Upper lobe of left lung (tissue), 6 donors: ENCODE results near the gene GSTT2. TPM values are rescaled to one million over a fixed set of nuclear protein-coding genes. Genes with fewer than 3 reads are reported as not detected.

ENCODE experiments used
- ATAC-seq, 2 donors: fragments of 200-7000 bp; cut with Tn5 transposase; one replicate each; pipeline ENCODE4 v1.9.1; 2022; ENCODE audit warnings: mild to moderate bottlenecking in 2 of 2, moderate library complexity in 2 of 2; ENCODE audit not compliant: low FRiP score in 2 of 2
- DNase-seq, 2 donors: peaks; one replicate each; pipeline ENCODE4 v3.0.0-alpha.2; 2019 to 2020
- H3K27ac ChIP-seq, 4 donors: fragments of 200-600 bp; sonication (generic); one replicate each; pipeline ENCODE4 v1.5.1; 2016 to 2019
- H3K27me3 ChIP-seq, 4 donors: fragments of 200-600 bp; sonication (generic); one replicate each; pipeline ENCODE4 v1.5.1; 2017 to 2019
- H3K36me3 ChIP-seq, 4 donors: fragments of 200-600 bp; sonication (generic); one replicate each; pipeline ENCODE4 v1.5.1; 2016 to 2019
- H3K4me1 ChIP-seq, 4 donors: fragments of 200-600 bp; sonication (generic); one replicate each; pipeline ENCODE4 v1.5.1; 2018 to 2019
- H3K4me3 ChIP-seq, 4 donors: fragments of 200-600 bp; sonication (generic); one replicate each; pipeline ENCODE4 v1.5.1; 2017 to 2019; ENCODE audit warnings: mild to moderate bottlenecking in 2 of 4, moderate library complexity in 1 of 4
- H3K9me3 ChIP-seq, 4 donors: fragments of 200-600 bp; sonication (generic); one replicate each; pipeline ENCODE4 v1.5.1; 2018 to 2019
- EP300 ChIP-seq, 4 donors: sonication (generic); formaldehyde crosslinking; IDR thresholded peaks; one replicate each; pipeline ENCODE4 v1.5.1; 2017; ENCODE audit warnings: antibody characterized with exemption in 4 of 4, control low read depth in 2 of 4
- POLR2A ChIP-seq, 4 donors: fragments of 450-650 bp; IDR thresholded peaks; one replicate each; pipeline ENCODE4 v1.5.1; 2016 to 2017; ENCODE audit warnings: antibody characterized with exemption in 4 of 4, mild to moderate bottlenecking in 2 of 4
- POLR2AphosphoS5 ChIP-seq, 2 donors: sonication (generic); formaldehyde crosslinking; IDR thresholded peaks; one replicate each; pipeline ENCODE4 v1.5.1; 2017; ENCODE audit warnings: antibody characterized with exemption in 2 of 2
- WGBS, 2 donors: methylation state at CpG; one replicate each; pipeline ENCODE4 v1.1.5; 2017 to 2018; 5-methylcytosine and 5-hydroxymethylcytosine counted together
- total RNA-seq, 6 donors: library from RNA; depleted of rRNA in 4 of 6; stranded (reverse); fragments of >200 nt in 4 of 6; gene quantifications; one replicate each; pipeline versions ENCODE4 v1.1.0 to v1.2.1, GENCODE V29; 2016 to 2021
- TF ChIP-seq, protein P1 (sequence below), 6 experiments: fragments of 450-650 bp in 4 of 6; fragments of 200-600 bp in 2 of 6; sonication (generic) in 2 of 6; IDR thresholded peaks; one replicate each; pipeline ENCODE4 v1.5.1; 2016 to 2019; ENCODE audit warnings: antibody characterized with exemption in 6 of 6
- donor health status: DM: no; HTN: no; CAD: no; lungs with moderate emphysema.
- donor health status: DM: no; HTN: yes; CAD: no; lungs with severe emphysema.

The GSTT2 gene
- total RNA-seq, 6 donors from 2014 or later, result 0.29 to 0.88 TPM; not detected in 4

DNA sequence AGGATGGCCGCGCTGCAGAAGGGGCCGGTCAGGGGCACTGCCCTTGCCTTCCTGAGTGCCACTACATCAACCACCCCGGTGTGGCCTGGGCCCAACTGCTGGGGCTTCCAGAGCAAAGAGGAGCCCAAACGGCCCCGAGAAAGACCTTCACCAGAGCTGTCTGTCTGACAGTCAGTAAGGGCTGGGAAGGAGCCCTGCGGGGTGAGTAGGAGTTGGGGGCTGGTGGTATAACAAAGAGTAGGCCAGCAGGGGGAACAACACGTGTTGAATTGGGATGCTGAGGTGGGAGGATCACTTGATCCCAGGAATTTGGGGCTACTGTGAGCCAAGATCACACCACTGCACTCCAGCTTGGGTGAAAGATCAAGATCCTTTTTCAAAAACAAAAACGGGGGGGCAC lies 21.4 kb downstream of the GSTT2 start:
- no peaks in the 10 kb centered on the region for H3K36me3 ChIP-seq
- TF ChIP-seq EP300 (IDR thresholded peaks at IDR 0.05) (no peak), POLR2A (IDR thresholded peaks at IDR 0.05) (no peak), POLR2AphosphoS5 (IDR thresholded peaks at IDR 0.05) (no peak)
- TF ChIP-seq, protein P1, sequence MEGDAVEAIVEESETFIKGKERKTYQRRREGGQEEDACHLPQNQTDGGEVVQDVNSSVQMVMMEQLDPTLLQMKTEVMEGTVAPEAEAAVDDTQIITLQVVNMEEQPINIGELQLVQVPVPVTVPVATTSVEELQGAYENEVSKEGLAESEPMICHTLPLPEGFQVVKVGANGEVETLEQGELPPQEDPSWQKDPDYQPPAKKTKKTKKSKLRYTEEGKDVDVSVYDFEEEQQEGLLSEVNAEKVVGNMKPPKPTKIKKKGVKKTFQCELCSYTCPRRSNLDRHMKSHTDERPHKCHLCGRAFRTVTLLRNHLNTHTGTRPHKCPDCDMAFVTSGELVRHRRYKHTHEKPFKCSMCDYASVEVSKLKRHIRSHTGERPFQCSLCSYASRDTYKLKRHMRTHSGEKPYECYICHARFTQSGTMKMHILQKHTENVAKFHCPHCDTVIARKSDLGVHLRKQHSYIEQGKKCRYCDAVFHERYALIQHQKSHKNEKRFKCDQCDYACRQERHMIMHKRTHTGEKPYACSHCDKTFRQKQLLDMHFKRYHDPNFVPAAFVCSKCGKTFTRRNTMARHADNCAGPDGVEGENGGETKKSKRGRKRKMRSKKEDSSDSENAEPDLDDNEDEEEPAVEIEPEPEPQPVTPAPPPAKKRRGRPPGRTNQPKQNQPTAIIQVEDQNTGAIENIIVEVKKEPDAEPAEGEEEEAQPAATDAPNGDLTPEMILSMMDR (IDR thresholded peaks at IDR 0.05), result no peak
- ATAC-seq (no peak), DNase-seq (peak in 1 of 2 donors; percentile 62)
- 74 to 87% methylated on average over 6 to 9 of the region's 9 CpGs for WGBS, 2 donors
- no peak overlapping the region for H3K27ac ChIP-seq
- no peak overlapping the region for H3K4me3 ChIP-seq
- no peaks in the 10 kb centered on the region for H3K9me3 ChIP-seq
- no peaks in the 10 kb centered on the region for H3K4me1 ChIP-seq
- no peaks in the 10 kb centered on the region for H3K27me3 ChIP-seq

DNA sequence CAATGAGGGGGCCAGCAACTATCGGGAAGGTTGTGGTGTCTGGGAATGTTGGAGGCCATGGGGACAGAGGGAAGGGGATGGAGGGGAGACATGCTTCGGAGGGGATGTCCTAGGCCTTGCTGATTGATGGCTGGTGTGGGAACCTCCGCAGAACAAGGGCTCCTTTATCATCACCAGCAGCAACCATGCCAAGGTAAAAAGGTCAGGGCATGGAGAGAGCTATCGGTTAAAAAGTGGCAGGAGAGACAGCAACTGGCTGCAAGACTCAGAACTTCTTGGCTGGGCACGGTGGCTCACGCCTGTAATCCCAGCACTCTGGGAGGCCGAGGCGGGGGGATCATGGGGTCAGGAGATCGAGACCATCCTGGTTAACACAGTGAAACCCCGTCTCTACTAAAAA lies 22.3 kb downstream of the GSTT2 start:
- no peak for DNase-seq
- H3K4me3 ChIP-seq, result no peak overlapping the region
- no peak for TF ChIP-seq POLR2AphosphoS5 (IDR thresholded peaks at IDR 0.05)
- TF ChIP-seq EP300 (IDR thresholded peaks at IDR 0.05), result no peak
- TF ChIP-seq POLR2A (IDR thresholded peaks at IDR 0.05), result no peak
- TF ChIP-seq, protein P1 (IDR thresholded peaks at IDR 0.05), result no peak
- no peaks in the 10 kb centered on the region for H3K9me3 ChIP-seq
- no peaks in the 10 kb centered on the region for H3K4me1 ChIP-seq
- ATAC-seq, result no peak
- WGBS, 2 donors, result 89 to 93% methylated on average over 10 of the region's 10 CpGs
- H3K36me3 ChIP-seq, result no peaks in the 10 kb centered on the region
- no peak overlapping the region for H3K27ac ChIP-seq
- no peaks in the 10 kb centered on the region for H3K27me3 ChIP-seq

DNA sequence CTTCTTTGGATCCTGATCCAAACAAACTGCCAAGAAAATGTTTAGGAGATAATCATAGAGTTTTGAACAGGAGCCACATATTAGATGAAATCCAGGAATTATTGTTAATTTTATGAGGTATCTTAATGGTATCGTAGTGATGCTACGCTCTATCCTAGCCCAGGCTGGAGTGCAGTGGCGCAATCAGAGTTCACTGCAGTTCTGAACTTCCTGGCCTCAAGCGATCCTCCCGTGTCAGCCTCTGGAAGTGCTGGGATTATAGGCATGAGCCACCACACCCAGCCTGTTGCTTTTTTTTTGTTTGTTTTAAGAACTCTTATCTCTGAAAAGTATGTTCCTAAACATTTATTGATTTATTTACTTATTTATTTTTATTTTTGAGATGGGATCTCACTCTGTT lies 22.9 kb downstream of the GSTT2 start:
- H3K4me1 ChIP-seq, result no peaks in the 10 kb centered on the region
- 73 to 82% methylated on average over 5 of the region's 5 CpGs for WGBS, 2 donors
- DNase-seq, result no peak
- TF ChIP-seq POLR2AphosphoS5 (IDR thresholded peaks at IDR 0.05), result no peak
- TF ChIP-seq, protein P1 (IDR thresholded peaks at IDR 0.05), result no peak
- no peak for TF ChIP-seq EP300 (IDR thresholded peaks at IDR 0.05)
- TF ChIP-seq POLR2A (IDR thresholded peaks at IDR 0.05), result no peak
- no peaks in the 10 kb centered on the region for H3K9me3 ChIP-seq
- no peak overlapping the region for H3K4me3 ChIP-seq
- no peaks in the 10 kb centered on the region for H3K36me3 ChIP-seq
- no peak for ATAC-seq
- H3K27ac ChIP-seq, result no peak overlapping the region
- no peaks in the 10 kb centered on the region for H3K27me3 ChIP-seq

DNA sequence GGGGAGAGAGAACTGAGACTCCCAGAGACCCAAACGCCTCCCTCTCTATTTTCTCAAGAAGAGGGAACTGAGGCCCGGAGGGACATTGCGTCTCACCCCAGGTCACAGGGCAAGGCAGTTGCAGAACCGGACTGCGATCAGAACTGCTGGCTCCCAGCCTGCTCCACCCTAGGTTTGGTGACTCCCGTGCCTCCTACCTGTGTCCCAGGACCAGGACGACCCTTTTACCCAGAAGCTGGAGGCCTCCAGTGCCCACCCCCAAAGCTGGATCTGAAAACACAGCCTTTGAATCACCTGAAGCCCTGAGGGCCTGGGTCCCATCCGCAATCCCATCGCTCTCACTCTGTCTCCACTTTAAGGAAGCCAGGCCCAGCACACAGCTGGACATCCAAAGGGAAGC lies 24.0 kb downstream of the GSTT2 start:
- Histone ChIP-seq H3K4me1 (no peaks in the 10 kb centered on the region), H3K36me3 (no peaks in the 10 kb centered on the region), H3K4me3 (no peak overlapping the region), H3K9me3 (no peaks in the 10 kb centered on the region), H3K27ac (no peak overlapping the region), H3K27me3 (no peaks in the 10 kb centered on the region)
- 80 to 85% methylated on average over 9 of the region's 9 CpGs for WGBS, 2 donors
- no peak for TF ChIP-seq EP300 (IDR thresholded peaks at IDR 0.05)
- TF ChIP-seq POLR2AphosphoS5 (IDR thresholded peaks at IDR 0.05), result no peak
- TF ChIP-seq POLR2A (IDR thresholded peaks at IDR 0.05), result no peak
- TF ChIP-seq, protein P1 (IDR thresholded peaks at IDR 0.05), result no peak
- DNase-seq (no peak), ATAC-seq (no peak)

DNA sequence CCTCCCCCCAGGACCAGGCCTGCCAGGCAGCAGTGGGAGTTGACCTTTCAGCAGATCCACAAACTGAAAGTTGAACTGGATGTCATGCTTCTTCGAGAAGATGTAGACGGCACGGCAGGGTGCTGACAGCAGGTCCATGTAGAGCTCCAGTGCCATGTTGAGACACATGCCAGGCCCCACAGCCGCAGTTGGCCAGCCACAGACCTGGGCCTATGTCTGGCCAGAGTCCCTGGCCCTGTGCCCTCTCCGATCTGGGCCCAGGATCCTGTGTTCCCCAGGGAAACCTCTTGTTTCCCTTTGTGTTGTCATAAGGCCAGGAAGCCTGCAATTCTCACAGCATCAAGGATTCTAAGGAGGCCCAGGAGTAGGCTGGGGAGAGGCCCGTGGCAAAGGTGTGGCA lies 25.3 kb downstream of the GSTT2 start, which contains the start of gene GSTT4:
GSTT4 (minus strand) TSS at position 253 of the 400 bp plus-strand sequence; CDS start at position 156, 97 bp downstream.
- ATAC-seq, result no peak
- H3K4me3 ChIP-seq, result no peak within 1 kb of the TSS
- 75 to 79% methylated on average over 6 of the region's 6 CpGs for WGBS, 2 donors
- no peak for TF ChIP-seq POLR2AphosphoS5 (IDR thresholded peaks at IDR 0.05)
- TF ChIP-seq EP300 (IDR thresholded peaks at IDR 0.05), result no peak
- TF ChIP-seq, protein P1 (IDR thresholded peaks at IDR 0.05), result no peak
- TF ChIP-seq POLR2A (IDR thresholded peaks at IDR 0.05), result no peak
- DNase-seq, result no peak
- H3K9me3 ChIP-seq, result no peaks in the 10 kb centered on the region
- H3K27ac ChIP-seq, result no peak within 1 kb of the TSS
- no peaks in the 10 kb centered on the region for H3K27me3 ChIP-seq
- H3K4me1 ChIP-seq, result no peaks in the 10 kb centered on the region
- H3K36me3 ChIP-seq, result no peaks in the 10 kb centered on the region
